HepG2 (cell line): ENCODE results near the gene BRSK2. TPM values are rescaled to one million over a fixed set of nuclear protein-coding genes. Genes with fewer than 3 reads are reported as not detected.

ENCODE experiments used
- ATAC-seq: fragments of 200-7000 bp; cut with Tn5 transposase; 3 replicates; pipeline ENCODE4 v1.9.1; 2020; ENCODE audit warnings: mild to moderate bottlenecking, moderate library complexity
- BruUV-seq: library from RNA; stranded (reverse); fragments of 400-500 nt; replicated peaks from 2 replicates; lab custom pipeline; 2021; lab: Mats Ljungman, UMichigan
- CTCF ChIA-PET: fragments of 300-600 bp; formaldehyde crosslinking; extraction: SDS; loops from one replicate; lab custom pipeline; 2021; ENCODE audit warnings: low total read pairs, inconsistent platforms, low intra/inter-chr PET ratio; lab: Yijun Ruan, JAX
- POLR2A ChIA-PET: fragments of 350-600 bp; sonication (Branson Sonifier 250); formaldehyde crosslinking; loops from one replicate; lab custom pipeline; 2020; ENCODE audit warnings: antibody characterized with exemption, inconsistent platforms; lab: Yijun Ruan, JAX
- DNase-seq: peaks from one replicate; pipeline ENCODE4 v3.0.0-alpha.2; 2015; ENCODE audit warnings: low spot score
- FAIRE-seq: peaks from 3 replicates; lab custom pipeline; 2011; peaks lifted over from hg19 to GRCh38; lab: Jason Lieb, UNC
- H2AFZ ChIP-seq: one replicate; pipeline ENCODE4 v1.6.1; 2011; ENCODE audit warnings: low read length, inconsistent platforms
- H3K27ac ChIP-seq: fragments of 300-600 bp; 3 replicates; pipeline ENCODE4 v1.8.0; 2011; ENCODE audit warnings: mixed run types, mild to moderate bottlenecking, mixed read lengths, low read length, inconsistent platforms; ENCODE audit not compliant: insufficient read depth; ENCODE audit errors: extremely low read length
- H3K27me3 ChIP-seq, 2 experiments: fragments of 200-600 bp in 1 of 2; 2 replicates in 1 of 2; 3 replicates in 1 of 2; pipeline versions ENCODE4 v1.6.0 to v1.8.0; 2011; ENCODE audit warnings: low read length in 2 of 2, mild to moderate bottlenecking in 2 of 2, moderate library complexity in 2 of 2, inconsistent platforms in 1 of 2; ENCODE audit not compliant: insufficient read depth in 2 of 2, control insufficient read depth in 1 of 2
- H3K36me3 ChIP-seq, 2 experiments: fragments of 200-600 bp in 1 of 2; replicated peaks in 1 of 2; 2 replicates in 1 of 2; 3 replicates in 1 of 2; pipeline versions ENCODE4 v1.5.1 to v1.8.0; 2011; ENCODE audit warnings: low read length in 2 of 2, inconsistent platforms in 1 of 2; ENCODE audit not compliant: insufficient read depth in 2 of 2, control insufficient read depth in 1 of 2
- H3K4me1 ChIP-seq: 2 replicates; pipeline ENCODE4 v1.5.1; 2012; ENCODE audit warnings: low read length, inconsistent platforms; ENCODE audit not compliant: insufficient read depth
- H3K4me2 ChIP-seq: 2 replicates; pipeline ENCODE4 v1.6.0; 2011; ENCODE audit warnings: low read depth, low read length, inconsistent platforms
- H3K4me3 ChIP-seq, 3 experiments: fragments of 200-600 bp in 1 of 3; sonication (generic), shearing (Covaris generic) in 1 of 3; replicated peaks in 1 of 3; 2 replicates each; pipeline ENCODE4 v1.5.1; 2011 to 2016; ENCODE audit warnings: low read length in 3 of 3, inconsistent platforms in 2 of 3, low read depth in 2 of 3, mild to moderate bottlenecking in 2 of 3, control low read depth in 1 of 3, mixed read lengths in 1 of 3; ENCODE audit not compliant: insufficient read depth in 1 of 3
- H3K79me2 ChIP-seq: one replicate; pipeline ENCODE4 v1.6.1; 2011; ENCODE audit warnings: low read length, inconsistent platforms; ENCODE audit not compliant: insufficient read depth
- H3K9ac ChIP-seq: 2 replicates; pipeline ENCODE4 v1.6.0; 2011; ENCODE audit warnings: mild to moderate bottlenecking, low read depth, low read length, inconsistent platforms; ENCODE audit not compliant: insufficient read depth
- H3K9me3 ChIP-seq: 2 replicates; pipeline ENCODE4 v1.5.1; 2012; ENCODE audit warnings: mild to moderate bottlenecking, low read length
- H4K20me1 ChIP-seq: 2 replicates; pipeline ENCODE4 v1.6.0; 2011; ENCODE audit warnings: inconsistent platforms, mild to moderate bottlenecking, low read length, moderate library complexity; ENCODE audit not compliant: insufficient read depth
- CREB3 ChIP-seq: sonication (generic); formaldehyde crosslinking; IDR thresholded peaks from 2 replicates; pipeline ENCODE4 v1.5.0; 2020; ENCODE audit warnings: missing genetic modification reagents
- RFX5 ChIP-seq: IDR thresholded peaks from 2 replicates; pipeline ENCODE4 v1.6.1; 2011; ENCODE audit warnings: low read depth, low read length, improper control_type of control experiment
- ZMAT5 ChIP-seq: sonication (generic); formaldehyde crosslinking; IDR thresholded peaks from 2 replicates; pipeline ENCODE4 v1.5.0; 2020; ENCODE audit warnings: mild to moderate bottlenecking, low read depth, missing genetic modification reagents, borderline replicate concordance
- ZNF768 ChIP-seq: sonication (generic); formaldehyde crosslinking; IDR thresholded peaks from 2 replicates; pipeline ENCODE4 v1.4.0; 2020; ENCODE audit warnings: missing genetic modification reagents
- WGBS: methylation state at CpG from one replicate; pipeline ENCODE4 v1.1.6; 2017; ENCODE audit warnings: low lambda C conversion rate; 5-methylcytosine and 5-hydroxymethylcytosine counted together
- in situ Hi-C: cut with HindIII; loops from 2 replicates; pipeline ENCODE4 v1.10.0; 2017; ENCODE audit warnings: low pct_unique_long_range_greater_than_20kb; ENCODE audit not compliant: extremely low pct_ligation_motif_present
- intact Hi-C: fragments of 100-400 bp; cut with micrococcal nuclease; formaldehyde crosslinking; loops from one replicate; pipeline ENCODE4 v1.10.0; 2022; ENCODE audit not compliant: unreplicated experiment
- polyA plus RNA-seq, 8 experiments: library from polyadenylated mRNA; depleted of rRNA in 3 of 8; stranded (reverse) in 7 of 8; unstranded in 1 of 8; fragments of >200 nt; fragmentation: Illumina TruSeq in 4 of 8; extraction: Trizol in 4 of 8; gene quantifications; 2 replicates each; pipeline versions ENCODE4 v1.2.1 to v1.2.3, GENCODE V29; 2011 to 2016; ENCODE audit warnings: low read depth in 4 of 8, missing spikeins in 1 of 8, mixed read lengths in 1 of 8; ENCODE audit not compliant: insufficient read depth in 1 of 8
- total RNA-seq, 5 experiments: library from RNA; depleted of rRNA; stranded (reverse); fragments of >200 nt; fragmentation: Illumina TruSeq; extraction: Trizol; gene quantifications; 2 replicates each; pipeline ENCODE4 v1.2.3, GENCODE V29; 2016; ENCODE audit warnings: low read depth in 1 of 5
- TF ChIP-seq, protein P1 (sequence below): sonication (generic); formaldehyde crosslinking; IDR thresholded peaks from 2 replicates; pipeline ENCODE4 v1.5.0; 2020; ENCODE audit warnings: mild to moderate bottlenecking, missing genetic modification reagents, borderline replicate concordance

The BRSK2 gene
- total and polyA plus RNA-seq, 2 of the 13 experiments (the other 11 are each of a cell fraction or from before 2014, with no cell fraction given), result 0.74 to 1.1 TPM

DNA sequence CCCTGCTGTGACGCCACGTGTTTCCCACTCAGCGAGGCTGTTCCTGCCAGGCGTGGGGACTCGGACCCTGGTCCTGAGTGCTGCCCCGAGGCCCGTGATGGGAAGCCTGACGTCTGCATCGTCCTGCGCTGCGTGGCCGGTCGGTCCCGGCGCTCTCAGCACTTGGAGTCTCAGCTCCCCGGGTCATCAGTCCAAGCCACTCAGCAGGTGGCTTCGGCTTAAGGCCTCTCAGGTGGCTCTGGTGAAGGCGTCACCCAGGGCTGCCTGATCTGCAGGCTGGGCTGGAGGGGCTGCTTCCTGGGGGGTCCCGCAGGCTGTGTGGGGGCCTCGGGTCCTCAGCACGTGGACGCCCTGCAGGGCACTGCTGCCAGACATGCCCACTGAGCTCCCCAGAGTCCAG is 35.3 kb downstream of the BRSK2 start:
- no peak overlapping the region for H2AFZ ChIP-seq
- H3K27ac ChIP-seq, result no peak overlapping the region
- H4K20me1 ChIP-seq, result peaks cover 11% of the 10 kb centered on the region; the same call in 1 of the 2 replicates
- no peaks in the 10 kb centered on the region for H3K79me2 ChIP-seq
- no peak for FAIRE-seq
- in situ Hi-C loops, result no loop called here
- DNase-seq, result no peak
- POLR2A ChIA-PET, result no interaction called here
- no CpG with 5 or more reads among the region's 22 CpGs for WGBS
- H3K9ac ChIP-seq, result no peak overlapping the region
- TF ChIP-seq ZMAT5 (CRISPR knock-in tag) (no peak), ZNF768 (CRISPR knock-in tag) (peak; percentile 27; the same call in 1 of the 2 replicates)
- TF ChIP-seq, all 625 proteins: peak for 1
- H3K4me2 ChIP-seq, result no peak overlapping the region
- no peaks in the 10 kb centered on the region for H3K9me3 ChIP-seq
- intact Hi-C loops, result no loop called here
- no peak overlapping the region for H3K4me3 ChIP-seq
- H3K4me1 ChIP-seq, result no peaks in the 10 kb centered on the region
- BruUV-seq, result no TSS peak
- peaks cover 12 to 24% of the 10 kb centered on the region in 2 experiments; a peak in 4 of 5 replicates for H3K27me3 ChIP-seq
- CTCF ChIA-PET, result no interaction called here
- no peak for ATAC-seq
- no peaks in the 10 kb centered on the region for H3K36me3 ChIP-seq

GRCh38 chr11:1425439-1425838 is 35.7 kb downstream of the BRSK2 start:
- Histone ChIP-seq H3K27ac (no peak overlapping the region), H3K27me3 (peaks cover 10 to 24% of the 10 kb centered on the region in 2 experiments; a peak in 4 of 5 replicates), H3K4me3 (no peak overlapping the region), H3K9me3 (no peaks in the 10 kb centered on the region), H4K20me1 (peaks cover 11% of the 10 kb centered on the region; the same call in 1 of the 2 replicates), H3K4me2 (no peak overlapping the region), H3K36me3 (no peaks in the 10 kb centered on the region), H3K4me1 (no peaks in the 10 kb centered on the region), H3K79me2 (no peaks in the 10 kb centered on the region), H3K9ac (no peak overlapping the region), H2AFZ (no peak overlapping the region)
- POLR2A ChIA-PET, result no interaction called here
- DNase-seq (no peak), ATAC-seq (no peak), FAIRE-seq (no peak)
- intact Hi-C loops (no loop called here), in situ Hi-C loops (no loop called here)
- TF ChIP-seq, protein P1, sequence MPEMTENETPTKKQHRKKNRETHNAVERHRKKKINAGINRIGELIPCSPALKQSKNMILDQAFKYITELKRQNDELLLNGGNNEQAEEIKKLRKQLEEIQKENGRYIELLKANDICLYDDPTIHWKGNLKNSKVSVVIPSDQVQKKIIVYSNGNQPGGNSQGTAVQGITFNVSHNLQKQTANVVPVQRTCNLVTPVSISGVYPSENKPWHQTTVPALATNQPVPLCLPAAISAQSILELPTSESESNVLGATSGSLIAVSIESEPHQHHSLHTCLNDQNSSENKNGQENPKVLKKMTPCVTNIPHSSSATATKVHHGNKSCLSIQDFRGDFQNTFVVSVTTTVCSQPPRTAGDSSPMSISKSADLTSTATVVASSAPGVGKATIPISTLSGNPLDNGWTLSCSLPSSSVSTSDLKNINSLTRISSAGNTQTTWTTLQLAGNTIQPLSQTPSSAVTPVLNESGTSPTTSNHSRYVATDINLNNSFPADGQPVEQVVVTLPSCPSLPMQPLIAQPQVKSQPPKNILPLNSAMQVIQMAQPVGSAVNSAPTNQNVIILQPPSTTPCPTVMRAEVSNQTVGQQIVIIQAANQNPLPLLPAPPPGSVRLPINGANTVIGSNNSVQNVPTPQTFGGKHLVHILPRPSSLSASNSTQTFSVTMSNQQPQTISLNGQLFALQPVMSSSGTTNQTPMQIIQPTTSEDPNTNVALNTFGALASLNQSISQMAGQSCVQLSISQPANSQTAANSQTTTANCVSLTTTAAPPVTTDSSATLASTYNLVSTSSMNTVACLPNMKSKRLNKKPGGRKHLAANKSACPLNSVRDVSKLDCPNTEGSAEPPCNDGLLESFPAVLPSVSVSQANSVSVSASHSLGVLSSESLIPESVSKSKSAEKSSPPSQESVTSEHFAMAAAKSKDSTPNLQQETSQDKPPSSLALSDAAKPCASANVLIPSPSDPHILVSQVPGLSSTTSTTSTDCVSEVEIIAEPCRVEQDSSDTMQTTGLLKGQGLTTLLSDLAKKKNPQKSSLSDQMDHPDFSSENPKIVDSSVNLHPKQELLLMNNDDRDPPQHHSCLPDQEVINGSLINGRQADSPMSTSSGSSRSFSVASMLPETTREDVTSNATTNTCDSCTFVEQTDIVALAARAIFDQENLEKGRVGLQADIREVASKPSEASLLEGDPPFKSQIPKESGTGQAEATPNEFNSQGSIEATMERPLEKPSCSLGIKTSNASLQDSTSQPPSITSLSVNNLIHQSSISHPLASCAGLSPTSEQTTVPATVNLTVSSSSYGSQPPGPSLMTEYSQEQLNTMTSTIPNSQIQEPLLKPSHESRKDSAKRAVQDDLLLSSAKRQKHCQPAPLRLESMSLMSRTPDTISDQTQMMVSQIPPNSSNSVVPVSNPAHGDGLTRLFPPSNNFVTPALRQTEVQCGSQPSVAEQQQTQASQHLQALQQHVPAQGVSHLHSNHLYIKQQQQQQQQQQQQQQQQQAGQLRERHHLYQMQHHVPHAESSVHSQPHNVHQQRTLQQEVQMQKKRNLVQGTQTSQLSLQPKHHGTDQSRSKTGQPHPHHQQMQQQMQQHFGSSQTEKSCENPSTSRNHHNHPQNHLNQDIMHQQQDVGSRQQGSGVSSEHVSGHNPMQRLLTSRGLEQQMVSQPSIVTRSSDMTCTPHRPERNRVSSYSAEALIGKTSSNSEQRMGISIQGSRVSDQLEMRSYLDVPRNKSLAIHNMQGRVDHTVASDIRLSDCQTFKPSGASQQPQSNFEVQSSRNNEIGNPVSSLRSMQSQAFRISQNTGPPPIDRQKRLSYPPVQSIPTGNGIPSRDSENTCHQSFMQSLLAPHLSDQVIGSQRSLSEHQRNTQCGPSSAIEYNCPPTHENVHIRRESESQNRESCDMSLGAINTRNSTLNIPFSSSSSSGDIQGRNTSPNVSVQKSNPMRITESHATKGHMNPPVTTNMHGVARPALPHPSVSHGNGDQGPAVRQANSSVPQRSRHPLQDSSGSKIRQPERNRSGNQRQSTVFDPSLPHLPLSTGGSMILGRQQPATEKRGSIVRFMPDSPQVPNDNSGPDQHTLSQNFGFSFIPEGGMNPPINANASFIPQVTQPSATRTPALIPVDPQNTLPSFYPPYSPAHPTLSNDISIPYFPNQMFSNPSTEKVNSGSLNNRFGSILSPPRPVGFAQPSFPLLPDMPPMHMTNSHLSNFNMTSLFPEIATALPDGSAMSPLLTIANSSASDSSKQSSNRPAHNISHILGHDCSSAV (CRISPR knock-in tag), result no peak
- no peak for TF ChIP-seq CREB3
- TF ChIP-seq RFX5, result no peak
- no TSS peak for BruUV-seq
- CTCF ChIA-PET, result no interaction called here
- 0% methylated on average over 2 of the region's 17 CpGs for WGBS
